Adrenal gland (tissue), 5 donors: ENCODE data around the gene ABL2.

Source experiments
- POLR2A ChIP-seq, 2 donors: fragments of 450-650 bp; IDR thresholded peaks; one replicate each; pipeline ENCODE4 v1.6.1; 2017; ENCODE audit warnings: antibody characterized with exemption in 2 of 2, mild to moderate bottlenecking in 2 of 2, moderate library complexity in 1 of 2
- TF ChIP-seq, protein P1 (sequence below), 6 experiments: fragments of 450-650 bp in 4 of 6; fragments of 200-600 bp in 2 of 6; sonication (generic) in 1 of 6; IDR thresholded peaks; 1 replicate in 5 of 6; 2 replicates in 1 of 6; pipeline versions ENCODE4 v1.5.1 to v1.8.0; 2016 to 2021; ENCODE audit warnings: antibody characterized with exemption in 6 of 6, mild to moderate bottlenecking in 2 of 6, moderate library complexity in 1 of 6
- donor health status: DM: no; HTN: no; CAD: no.

DNA sequence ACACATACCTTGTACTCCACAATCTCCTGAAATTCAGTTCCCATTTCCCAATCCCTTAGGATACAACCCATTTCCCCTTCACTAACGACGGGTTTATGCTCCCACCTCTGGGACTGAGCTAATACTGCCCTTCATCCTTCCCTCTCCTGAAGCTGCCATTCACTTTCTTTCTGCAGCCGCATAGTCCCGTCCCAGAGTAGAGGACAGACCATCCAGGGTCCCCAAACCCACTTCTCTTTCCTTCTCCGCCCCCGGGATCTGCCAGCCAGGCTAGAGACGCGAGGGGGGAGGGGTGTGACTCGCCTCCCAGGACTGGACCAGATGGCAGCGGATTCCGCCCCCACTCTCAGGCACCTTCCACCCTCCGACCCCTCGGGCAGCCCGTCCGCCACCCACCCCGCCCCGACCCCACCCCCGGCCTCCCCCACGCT, 679 bp downstream of the ABL2 start:
- TF ChIP-seq, protein P1, sequence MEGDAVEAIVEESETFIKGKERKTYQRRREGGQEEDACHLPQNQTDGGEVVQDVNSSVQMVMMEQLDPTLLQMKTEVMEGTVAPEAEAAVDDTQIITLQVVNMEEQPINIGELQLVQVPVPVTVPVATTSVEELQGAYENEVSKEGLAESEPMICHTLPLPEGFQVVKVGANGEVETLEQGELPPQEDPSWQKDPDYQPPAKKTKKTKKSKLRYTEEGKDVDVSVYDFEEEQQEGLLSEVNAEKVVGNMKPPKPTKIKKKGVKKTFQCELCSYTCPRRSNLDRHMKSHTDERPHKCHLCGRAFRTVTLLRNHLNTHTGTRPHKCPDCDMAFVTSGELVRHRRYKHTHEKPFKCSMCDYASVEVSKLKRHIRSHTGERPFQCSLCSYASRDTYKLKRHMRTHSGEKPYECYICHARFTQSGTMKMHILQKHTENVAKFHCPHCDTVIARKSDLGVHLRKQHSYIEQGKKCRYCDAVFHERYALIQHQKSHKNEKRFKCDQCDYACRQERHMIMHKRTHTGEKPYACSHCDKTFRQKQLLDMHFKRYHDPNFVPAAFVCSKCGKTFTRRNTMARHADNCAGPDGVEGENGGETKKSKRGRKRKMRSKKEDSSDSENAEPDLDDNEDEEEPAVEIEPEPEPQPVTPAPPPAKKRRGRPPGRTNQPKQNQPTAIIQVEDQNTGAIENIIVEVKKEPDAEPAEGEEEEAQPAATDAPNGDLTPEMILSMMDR (IDR thresholded peaks at IDR 0.05): no peak
- TF ChIP-seq POLR2A (IDR thresholded peaks at IDR 0.05): no peak
